KMS-11 (cell line): ENCODE measurements around the gene PLA2G3.
"Not testable (repeated sequence)": the region's sequence is repeated elsewhere in the genome, so short reads cannot be mapped to it uniquely, and the experiment has no call there.

Source experiments
- H2AFZ ChIP-seq: fragments of 200-600 bp; sonication (generic); 2 replicates; pipeline ENCODE4 v1.6.1; 2016; ENCODE audit warnings: antibody characterized with exemption, mixed run types, low read depth
- H3K27ac ChIP-seq: fragments of 200-600 bp; sonication (generic); 2 replicates; pipeline ENCODE4 v1.6.1; 2016; ENCODE audit warnings: mild to moderate bottlenecking, mixed run types
- H3K27me3 ChIP-seq: fragments of 200-600 bp; sonication (generic); 2 replicates; pipeline ENCODE4 v1.6.1; 2017; ENCODE audit warnings: mild to moderate bottlenecking, low read depth, mixed run types, moderate library complexity; ENCODE audit not compliant: insufficient read depth
- H3K36me3 ChIP-seq: fragments of 200-600 bp; sonication (generic); 2 replicates; pipeline ENCODE4 v1.6.1; 2017; ENCODE audit warnings: mild to moderate bottlenecking, mixed run types; ENCODE audit not compliant: insufficient read depth
- H3K4me1 ChIP-seq: fragments of 200-600 bp; sonication (generic); 2 replicates; pipeline ENCODE4 v1.6.1; 2016; ENCODE audit warnings: mild to moderate bottlenecking, low read depth, mixed run types; ENCODE audit not compliant: poor library complexity, severe bottlenecking
- H3K4me2 ChIP-seq: fragments of 200-600 bp; sonication (generic); 2 replicates; pipeline ENCODE4 v1.7.0; 2016; ENCODE audit warnings: mild to moderate bottlenecking, mixed run types
- H3K4me3 ChIP-seq: fragments of 200-600 bp; sonication (generic); IDR thresholded peaks from 2 replicates; pipeline ENCODE4 v1.6.1; 2017; ENCODE audit warnings: low read depth, low read length, mixed read lengths; ENCODE audit not compliant: insufficient read depth
- H3K79me2 ChIP-seq: fragments of 200-600 bp; sonication (generic); 2 replicates; pipeline ENCODE4 v1.6.1; 2016; ENCODE audit warnings: low read depth, mixed run types; ENCODE audit not compliant: insufficient read depth
- H3K9ac ChIP-seq: fragments of 200-600 bp; sonication (generic); 2 replicates; pipeline ENCODE4 v1.6.1; 2016; ENCODE audit warnings: mild to moderate bottlenecking, mixed run types
- H4K20me1 ChIP-seq: fragments of 200-600 bp; sonication (generic); 2 replicates; pipeline ENCODE4 v1.6.1; 2016; ENCODE audit warnings: mild to moderate bottlenecking, mixed run types; ENCODE audit not compliant: insufficient read depth
- CTCF ChIP-seq: fragments of 200-600 bp; sonication (generic); conservative IDR thresholded peaks from 2 replicates; pipeline ENCODE4 v1.6.1; 2017; ENCODE audit warnings: low read depth, mild to moderate bottlenecking, antibody characterized with exemption, low read length, moderate library complexity, mixed read lengths

Gene PLA2G3

GRCh38 chr22:31097941-31098631 is 42.2 kb downstream of the PLA2G3 start:
- no peaks in the 10 kb centered on the region for H3K27me3 ChIP-seq
- H2AFZ ChIP-seq: no peak overlapping the region
- no peaks in the 10 kb centered on the region for H4K20me1 ChIP-seq
- no peak overlapping the region for H3K4me3 ChIP-seq
- H3K79me2 ChIP-seq: no peaks in the 10 kb centered on the region
- TF ChIP-seq CTCF: no peak
- no peaks in the 10 kb centered on the region for H3K4me1 ChIP-seq
- H3K27ac ChIP-seq: no peak overlapping the region
- H3K4me2 ChIP-seq: no peak overlapping the region
- H3K36me3 ChIP-seq: no peaks in the 10 kb centered on the region
- no peak overlapping the region for H3K9ac ChIP-seq

DNA sequence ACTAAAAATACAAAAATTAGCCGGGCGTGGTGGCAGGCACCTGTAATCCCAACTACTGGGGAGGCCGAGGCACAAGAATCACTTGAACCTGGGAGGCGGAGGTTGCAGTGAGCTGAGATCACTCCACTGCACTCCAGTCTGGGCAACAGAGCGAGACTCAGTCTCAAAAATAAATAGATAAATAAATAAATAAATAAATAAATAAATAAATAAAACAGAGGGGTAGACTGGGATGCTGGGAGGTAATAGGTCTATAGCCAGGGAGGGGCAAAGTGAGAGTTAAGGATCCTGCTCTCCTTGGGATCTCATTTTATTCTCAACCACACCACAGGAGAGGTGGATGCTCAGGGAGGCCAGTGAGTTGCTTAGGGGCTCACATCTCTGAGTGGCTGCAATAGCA is 42.8 kb downstream of the PLA2G3 start:
- not testable (repeated sequence) for H3K4me1 ChIP-seq, H3K4me3 ChIP-seq, H3K9ac ChIP-seq, H2AFZ ChIP-seq, H3K27ac ChIP-seq, H3K27me3 ChIP-seq, H3K79me2 ChIP-seq, H3K36me3 ChIP-seq, H3K4me2 ChIP-seq, H4K20me1 ChIP-seq

DNA sequence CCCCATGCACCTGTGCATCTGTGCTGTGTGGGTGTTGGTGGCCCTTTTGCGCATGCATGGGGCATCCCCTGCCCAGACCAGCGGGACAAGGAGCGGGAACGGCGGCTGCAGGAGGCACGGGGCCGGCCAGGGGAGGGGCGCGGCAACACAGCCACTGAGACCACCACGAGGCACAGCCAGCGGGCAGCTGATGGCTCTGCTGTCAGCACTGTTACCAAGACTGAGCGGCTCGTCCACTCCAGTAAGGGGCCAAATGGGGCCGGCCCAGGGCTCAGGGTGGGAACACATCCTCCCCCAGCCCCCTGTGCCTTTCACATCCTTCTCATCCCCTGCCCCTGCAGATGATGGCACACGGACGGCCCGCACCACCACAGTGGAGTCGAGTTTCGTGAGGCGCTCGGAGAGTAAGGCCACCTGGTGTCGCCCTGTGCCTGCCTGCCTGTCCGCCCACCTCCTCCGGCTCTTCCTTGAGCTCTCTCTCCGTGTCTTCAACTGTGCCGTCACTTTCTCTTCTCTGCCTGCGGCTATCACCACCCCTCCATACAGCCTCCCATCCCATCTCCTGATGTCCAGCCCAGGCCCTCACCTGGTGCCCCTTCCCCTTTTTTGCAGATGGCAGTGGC is 43.5 kb downstream of the PLA2G3 start:
- TF ChIP-seq CTCF: no peak
- H3K27ac ChIP-seq: no peak overlapping the region
- no peaks in the 10 kb centered on the region for H3K4me1 ChIP-seq
- H3K27me3 ChIP-seq: no peaks in the 10 kb centered on the region
- no peak overlapping the region for H3K4me2 ChIP-seq
- no peaks in the 10 kb centered on the region for H3K79me2 ChIP-seq
- H3K4me3 ChIP-seq: no peak overlapping the region
- H3K9ac ChIP-seq: no peak overlapping the region
- no peaks in the 10 kb centered on the region for H4K20me1 ChIP-seq
- no peak overlapping the region for H2AFZ ChIP-seq
- H3K36me3 ChIP-seq: no peaks in the 10 kb centered on the region

GRCh38 chr22:31095637-31096249 is 44.6 kb downstream of the PLA2G3 start:
- Histone ChIP-seq H4K20me1 (no peaks in the 10 kb centered on the region), H3K36me3 (no peaks in the 10 kb centered on the region), H3K79me2 (no peaks in the 10 kb centered on the region), H3K27me3 (no peaks in the 10 kb centered on the region), H3K9ac (no peak overlapping the region), H2AFZ (no peak overlapping the region), H3K27ac (no peak overlapping the region), H3K4me3 (no peak overlapping the region), H3K4me2 (no peak overlapping the region), H3K4me1 (no peaks in the 10 kb centered on the region)
- no peak for TF ChIP-seq CTCF

DNA sequence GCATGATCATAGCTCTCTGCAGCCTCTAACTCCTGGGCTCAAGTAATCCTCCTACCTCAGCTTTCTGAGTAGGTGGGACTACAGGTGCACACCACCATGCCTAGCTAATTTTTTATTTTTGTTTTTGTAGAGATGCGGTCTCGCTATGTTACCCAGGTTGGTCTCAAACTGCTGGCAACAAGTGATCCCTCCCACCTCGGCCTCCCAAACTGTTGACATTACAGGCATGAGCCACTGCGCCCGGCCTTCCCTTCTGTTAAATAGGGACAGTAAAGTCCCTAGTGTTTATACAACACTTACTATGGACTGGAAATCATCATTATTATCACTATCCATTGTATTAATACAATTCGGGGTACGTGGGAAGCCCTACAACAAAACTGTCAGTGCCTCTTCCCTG is 45.6 kb downstream of the PLA2G3 start:
- Histone ChIP-seq H3K4me3 (no peak overlapping the region), H3K4me1 (no peaks in the 10 kb centered on the region), H3K36me3 (no peaks in the 10 kb centered on the region), H2AFZ (no peak overlapping the region), H3K79me2 (no peaks in the 10 kb centered on the region), H4K20me1 (no peaks in the 10 kb centered on the region), H3K27me3 (no peaks in the 10 kb centered on the region), H3K9ac (no peak overlapping the region), H3K27ac (no peak overlapping the region), H3K4me2 (no peak overlapping the region)
- TF ChIP-seq CTCF: no peak
